22Rv1 (cell line): Measurements from ENCODE around the gene PUDP.

Source experiments
- ZFX ChIP-seq: fragments of 450-650 bp; IDR thresholded peaks from 2 replicates; pipeline ENCODE4 v1.6.1; 2017; ENCODE audit warnings: antibody characterized with exemption, borderline replicate concordance
- TF ChIP-seq, protein P1 (sequence below): fragments of 450-650 bp; IDR thresholded peaks from 2 replicates; pipeline ENCODE4 v1.5.1; 2017; ENCODE audit warnings: mild to moderate bottlenecking

GRCh38 chrX:7072856-7073255, 75.1 kb downstream of the PUDP start:
- TF ChIP-seq, protein P1, sequence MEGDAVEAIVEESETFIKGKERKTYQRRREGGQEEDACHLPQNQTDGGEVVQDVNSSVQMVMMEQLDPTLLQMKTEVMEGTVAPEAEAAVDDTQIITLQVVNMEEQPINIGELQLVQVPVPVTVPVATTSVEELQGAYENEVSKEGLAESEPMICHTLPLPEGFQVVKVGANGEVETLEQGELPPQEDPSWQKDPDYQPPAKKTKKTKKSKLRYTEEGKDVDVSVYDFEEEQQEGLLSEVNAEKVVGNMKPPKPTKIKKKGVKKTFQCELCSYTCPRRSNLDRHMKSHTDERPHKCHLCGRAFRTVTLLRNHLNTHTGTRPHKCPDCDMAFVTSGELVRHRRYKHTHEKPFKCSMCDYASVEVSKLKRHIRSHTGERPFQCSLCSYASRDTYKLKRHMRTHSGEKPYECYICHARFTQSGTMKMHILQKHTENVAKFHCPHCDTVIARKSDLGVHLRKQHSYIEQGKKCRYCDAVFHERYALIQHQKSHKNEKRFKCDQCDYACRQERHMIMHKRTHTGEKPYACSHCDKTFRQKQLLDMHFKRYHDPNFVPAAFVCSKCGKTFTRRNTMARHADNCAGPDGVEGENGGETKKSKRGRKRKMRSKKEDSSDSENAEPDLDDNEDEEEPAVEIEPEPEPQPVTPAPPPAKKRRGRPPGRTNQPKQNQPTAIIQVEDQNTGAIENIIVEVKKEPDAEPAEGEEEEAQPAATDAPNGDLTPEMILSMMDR, result no peak
- no peak for TF ChIP-seq ZFX
